ENCODE results near the gene ZNF835. TPM values are rescaled to one million over a fixed set of nuclear protein-coding genes. Genes with fewer than 3 reads are reported as not detected.

The ZNF835 gene
- total RNA-seq, 1 experiment from 2014 or later: not detected

GRCh38 chr19:56712611-56713276, 41.2 kb upstream of the ZNF835 start:
- DNase-seq: no peak
- BruUV-seq (replicated peaks): no TSS peak
- Mint-ChIP-seq H3K9me3 (ENCODE audit: unreplicated experiment) (peaks cover 27% of the 10 kb centered on the region), H3K4me3 (ENCODE audit: unreplicated experiment) (no peak overlapping the region), H3K27me3 (ENCODE audit: insufficient read depth, unreplicated experiment) (no peaks in the 10 kb centered on the region), H3K27ac (ENCODE audit: unreplicated experiment) (no peak overlapping the region), H3K4me1 (ENCODE audit: low read depth, unreplicated experiment) (no peaks in the 10 kb centered on the region), H3K36me3 (ENCODE audit: insufficient read depth, unreplicated experiment) (no peaks in the 10 kb centered on the region)
- intact Hi-C loops (cut with micrococcal nuclease; ENCODE audit: unreplicated experiment): no loop called here
- H3K4me1 ChIP-seq: no peaks in the 10 kb centered on the region
- POLR2A ChIA-PET: no interaction called here
- H3K9me3 ChIP-seq: no peaks in the 10 kb centered on the region; the same call in none of the 2 replicates
- H3K4me3 ChIP-seq (ENCODE audit: low read depth, low read length): no peak overlapping the region
- CTCF ChIA-PET: no interaction called here
- H3K27me3 ChIP-seq (replicated peaks; ENCODE audit: control insufficient read depth, insufficient read depth, low read length): no peaks in the 10 kb centered on the region
- no peak for TF ChIP-seq CTCF (IDR thresholded peaks at IDR 0.05; ENCODE audit: insufficient read depth in 1 of 2, low read depth in 1 of 2, low read length in 1 of 2, severe bottlenecking in 1 of 2, unreplicated experiment in 1 of 2)
- no peaks in the 10 kb centered on the region for H3K36me3 ChIP-seq (ENCODE audit: control insufficient read depth, insufficient read depth, low read length)

GRCh38 chr19:56710437-56710836, 38.9 kb upstream of the ZNF835 start:
- no peaks in the 10 kb centered on the region for H3K27me3 ChIP-seq (replicated peaks; ENCODE audit: control insufficient read depth, insufficient read depth, low read length)
- CTCF ChIA-PET: no interaction called here
- no peak for TF ChIP-seq CTCF (IDR thresholded peaks at IDR 0.05; ENCODE audit: insufficient read depth in 1 of 2, low read depth in 1 of 2, low read length in 1 of 2, severe bottlenecking in 1 of 2, unreplicated experiment in 1 of 2)
- H3K27ac Mint-ChIP-seq (ENCODE audit: unreplicated experiment): no peak overlapping the region
- H3K27me3 Mint-ChIP-seq (ENCODE audit: insufficient read depth, unreplicated experiment): no peaks in the 10 kb centered on the region
- H3K36me3 Mint-ChIP-seq (ENCODE audit: insufficient read depth, unreplicated experiment): no peaks in the 10 kb centered on the region
- 0 out of 2 replicates have a peak, but pooled peaks cover 2% of the 10 kb centered on the region for H3K9me3 ChIP-seq
- intact Hi-C loops (cut with micrococcal nuclease; ENCODE audit: unreplicated experiment): no loop called here
- H3K4me1 ChIP-seq: no peaks in the 10 kb centered on the region
- H3K9me3 Mint-ChIP-seq (ENCODE audit: unreplicated experiment): peaks cover 33% of the 10 kb centered on the region
- no peaks in the 10 kb centered on the region for H3K36me3 ChIP-seq (ENCODE audit: control insufficient read depth, insufficient read depth, low read length)
- BruUV-seq (replicated peaks): no TSS peak
- no peak overlapping the region for H3K4me3 ChIP-seq (ENCODE audit: low read depth, low read length)
- no peak overlapping the region for H3K4me3 Mint-ChIP-seq (ENCODE audit: unreplicated experiment)
- POLR2A ChIA-PET: no interaction called here
- no peaks in the 10 kb centered on the region for H3K4me1 Mint-ChIP-seq (ENCODE audit: low read depth, unreplicated experiment)
- DNase-seq: no peak

- intact Hi-C loops (cut with micrococcal nuclease; ENCODE audit: unreplicated experiment): no loop called here
- H3K36me3 Mint-ChIP-seq (ENCODE audit: insufficient read depth, unreplicated experiment): no peaks in the 10 kb centered on the region
- ChIA-PET POLR2A (no interaction called here), CTCF (no interaction called here)
- Histone ChIP-seq H3K9me3 (0 out of 2 replicates have a peak, but pooled peaks cover 15% of the 10 kb centered on the region), H3K4me3 (ENCODE audit: low read depth, low read length) (no peak overlapping the region), H3K4me1 (no peaks in the 10 kb centered on the region), H3K27me3 (replicated peaks; ENCODE audit: control insufficient read depth, insufficient read depth, low read length) (no peaks in the 10 kb centered on the region), H3K36me3 (ENCODE audit: control insufficient read depth, insufficient read depth, low read length) (no peaks in the 10 kb centered on the region)
- H3K4me3 Mint-ChIP-seq (ENCODE audit: unreplicated experiment): no peak overlapping the region
- no peak for TF ChIP-seq CTCF (IDR thresholded peaks at IDR 0.05; ENCODE audit: insufficient read depth in 1 of 2, low read depth in 1 of 2, low read length in 1 of 2, severe bottlenecking in 1 of 2, unreplicated experiment in 1 of 2)
- BruUV-seq (replicated peaks): no TSS peak
- H3K27ac Mint-ChIP-seq (ENCODE audit: unreplicated experiment): no peak overlapping the region
- no peaks in the 10 kb centered on the region for H3K4me1 Mint-ChIP-seq (ENCODE audit: low read depth, unreplicated experiment)
- DNase-seq: no peak
- H3K9me3 Mint-ChIP-seq (ENCODE audit: unreplicated experiment): peaks cover 33% of the 10 kb centered on the region
- no peaks in the 10 kb centered on the region for H3K27me3 Mint-ChIP-seq (ENCODE audit: insufficient read depth, unreplicated experiment)
These were observed 36.3 kb upstream of the ZNF835 start for GRCh38 chr19:56707821-56708220.
